OCI-LY7 (cell line): ENCODE results near the gene MAB21L2. TPM values are rescaled to one million over a fixed set of nuclear protein-coding genes. Genes with fewer than 3 reads are reported as not detected.

Experiments
- BruUV-seq: library from RNA; stranded (reverse); fragments of 400-500 nt; replicated peaks from 2 replicates; lab custom pipeline; 2021; lab: Mats Ljungman, UMichigan
- CTCF ChIA-PET: fragments of 300-600 bp; sonication (Branson Sonifier 250); formaldehyde crosslinking; loops from one replicate; lab custom pipeline; 2022; ENCODE audit warnings: antibody characterized with exemption; ENCODE audit not compliant: unreplicated experiment; lab: Charles Lee
- POLR2A ChIA-PET: fragments of 300-600 bp; sonication (Branson Sonifier 250); formaldehyde crosslinking; loops from one replicate; lab custom pipeline; 2022; ENCODE audit warnings: antibody characterized with exemption; lab: Charles Lee
- DNase-seq: peaks from one replicate; pipeline ENCODE4 v3.0.0-alpha.2; 2015; ENCODE audit warnings: low spot score
- H2AFZ ChIP-seq: fragments of 200-600 bp; sonication (generic), shearing (Covaris generic); 2 replicates; pipeline ENCODE4 v1.6.1; 2014; ENCODE audit warnings: mild to moderate bottlenecking, antibody characterized with exemption, low read length, moderate library complexity
- H3K27ac ChIP-seq: fragments of 200-600 bp; sonication (generic); 2 replicates; pipeline ENCODE4 v1.5.1; 2014; ENCODE audit warnings: mixed run types, low read depth, mild to moderate bottlenecking, moderate library complexity, low read length, inconsistent platforms; ENCODE audit not compliant: poor library complexity, severe bottlenecking
- H3K36me3 ChIP-seq: fragments of 200-600 bp; sonication (generic); 2 replicates; pipeline ENCODE4 v1.6.1; 2014; ENCODE audit warnings: mild to moderate bottlenecking, antibody characterized with exemption, low read length, moderate library complexity, mixed read lengths; ENCODE audit not compliant: insufficient read depth
- H3K4me1 ChIP-seq: fragments of 200-600 bp; sonication (generic); 2 replicates; pipeline ENCODE4 v1.5.1; 2014; ENCODE audit warnings: mild to moderate bottlenecking, low read length; ENCODE audit not compliant: insufficient read depth, poor library complexity, severe bottlenecking
- H3K4me2 ChIP-seq: fragments of 200-600 bp; sonication (generic); 2 replicates; pipeline ENCODE4 v1.6.1; 2014; ENCODE audit warnings: mild to moderate bottlenecking, low read length
- H3K4me3 ChIP-seq: fragments of 200-600 bp; sonication (generic); 2 replicates; pipeline ENCODE4 v1.5.1; 2014; ENCODE audit warnings: mild to moderate bottlenecking, low read depth, low read length; ENCODE audit not compliant: poor library complexity, severe bottlenecking
- H3K79me2 ChIP-seq: fragments of 200-600 bp; sonication (generic); 2 replicates; pipeline ENCODE4 v1.6.1; 2016; ENCODE audit warnings: low read depth, mild to moderate bottlenecking, low read length, moderate library complexity, mixed read lengths; ENCODE audit not compliant: insufficient read depth
- H3K9me2 ChIP-seq: fragments of 200-600 bp; sonication (generic); 2 replicates; pipeline ENCODE4 v1.6.1; 2016; ENCODE audit warnings: mild to moderate bottlenecking, low read length, mixed read lengths; ENCODE audit not compliant: insufficient read depth
- H3K9me3 ChIP-seq: fragments of 200-600 bp; sonication (generic); 2 replicates; pipeline ENCODE4 v1.6.1; 2014; ENCODE audit warnings: mild to moderate bottlenecking, mixed run types, low read length, mixed read lengths
- H4K20me1 ChIP-seq: fragments of 200-600 bp; sonication (generic); 2 replicates; pipeline ENCODE4 v1.6.1; 2014; ENCODE audit warnings: mild to moderate bottlenecking, antibody characterized with exemption, low read length, moderate library complexity, mixed read lengths; ENCODE audit not compliant: insufficient read depth
- CTCF ChIP-seq: fragments of 200-600 bp; sonication (generic); conservative IDR thresholded peaks from 2 replicates; pipeline ENCODE4 v1.5.1; 2014; ENCODE audit warnings: mild to moderate bottlenecking, antibody characterized with exemption, low read length, moderate library complexity, mixed read lengths
- EZH2phosphoT487 ChIP-seq: fragments of 200-600 bp; sonication (generic); IDR thresholded peaks from 2 replicates; pipeline ENCODE4 v1.6.1; 2018; ENCODE audit warnings: low read depth, borderline replicate concordance, mild to moderate bottlenecking, mixed run types, antibody characterized with exemption, low read length, moderate library complexity, mixed read lengths
- intact Hi-C: fragments of 100-400 bp; cut with micrococcal nuclease; formaldehyde crosslinking; loops from one replicate; pipeline ENCODE4 v1.10.0; 2022; ENCODE audit not compliant: unreplicated experiment
- total RNA-seq, 2 experiments: library from RNA; depleted of rRNA in 1 of 2; stranded (reverse); fragments of >200 nt in 1 of 2; shearing (Covaris generic) in 1 of 2; gene quantifications; 2 replicates each; pipeline ENCODE4 v1.2.3, GENCODE V29; 2014 to 2022

The MAB21L2 gene
- total RNA-seq, 2 experiments from 2014 or later, result not detected

- H3K9me2 ChIP-seq, result no peaks in the 10 kb centered on the region
- TF ChIP-seq EZH2phosphoT487 (no peak), CTCF (no peak)
- no peak overlapping the region for H3K4me2 ChIP-seq
- ChIA-PET CTCF (no interaction called here), POLR2A (no interaction called here)
- no peak overlapping the region for H2AFZ ChIP-seq
- BruUV-seq, result no TSS peak
- intact Hi-C loops, result no loop called here
- H3K4me3 ChIP-seq, result no peak overlapping the region
- no peaks in the 10 kb centered on the region for H4K20me1 ChIP-seq
- H3K36me3 ChIP-seq, result 0 out of 2 replicates have a peak, but pooled peaks cover 6% of the 10 kb centered on the region
- no peak overlapping the region for H3K27ac ChIP-seq
- H3K4me1 ChIP-seq, result no peaks in the 10 kb centered on the region
- no peaks in the 10 kb centered on the region for H3K9me3 ChIP-seq
- H3K79me2 ChIP-seq, result no peaks in the 10 kb centered on the region
- no peak for DNase-seq
These were observed 929 bp downstream of the MAB21L2 start for GRCh38 chr4:150582873-150583286.

GRCh38 chr4:150583287-150584110, 1.5 kb downstream of the MAB21L2 start:
- BruUV-seq, result no TSS peak
- intact Hi-C loops, result no loop called here
- no peak overlapping the region for H3K4me3 ChIP-seq
- H3K4me1 ChIP-seq, result no peaks in the 10 kb centered on the region
- H4K20me1 ChIP-seq, result no peaks in the 10 kb centered on the region
- H2AFZ ChIP-seq, result no peak overlapping the region
- no peak overlapping the region for H3K27ac ChIP-seq
- H3K36me3 ChIP-seq, result 0 out of 2 replicates have a peak, but pooled peaks cover 7% of the 10 kb centered on the region
- TF ChIP-seq EZH2phosphoT487 (no peak), CTCF (no peak)
- CTCF ChIA-PET, result no interaction called here
- no peaks in the 10 kb centered on the region for H3K9me2 ChIP-seq
- POLR2A ChIA-PET, result no interaction called here
- no peaks in the 10 kb centered on the region for H3K79me2 ChIP-seq
- no peaks in the 10 kb centered on the region for H3K9me3 ChIP-seq
- no peak for DNase-seq
- H3K4me2 ChIP-seq, result no peak overlapping the region
